ENCODE results near the gene SIRT4. TPM values are rescaled to one million over a fixed set of nuclear protein-coding genes. Genes with fewer than 3 reads are reported as not detected.
A peak's percentile ranks its signal among the peaks of the same experiment; 100 is the strongest.

Gene SIRT4
- total and polyA plus RNA-seq, 2 of the 13 experiments (the other 11 are each of a cell fraction or from before 2014, with no cell fraction given) = 3.4 to 5.8 TPM

DNA sequence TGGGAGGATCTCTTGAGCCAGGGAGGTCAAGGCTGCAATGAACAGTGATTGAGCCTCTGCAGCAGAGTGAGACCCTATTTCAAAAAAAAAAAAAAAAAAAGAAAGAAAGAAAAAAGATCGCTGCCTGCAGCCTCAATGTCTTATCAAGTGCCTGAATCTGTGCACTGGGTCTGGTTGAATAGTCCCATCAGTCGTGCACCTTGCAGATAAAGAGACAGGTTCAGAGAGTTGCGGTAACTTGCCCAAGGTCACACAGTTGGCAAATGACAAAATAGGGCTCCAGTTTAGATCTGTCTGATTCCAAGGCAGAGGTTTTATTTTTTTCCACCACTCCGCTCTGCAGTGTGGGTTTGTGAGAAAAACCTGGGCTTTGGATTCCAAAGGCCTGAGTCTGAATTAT, 26.1 kb downstream of the SIRT4 start:
- ATAC-seq (no peak), DNase-seq (ENCODE audit: low spot score) (no peak), FAIRE-seq (no peak)
- in situ Hi-C loops (cut with HindIII; ENCODE audit: extremely low pct_ligation_motif_present, low pct_unique_long_range_greater_than_20kb) = loop anchor here (10.0 kb wide), 1 partner anchor 107 kb away; the partner anchor contains the start of gene COX6A1
- no peaks in the 10 kb centered on the region for H3K79me2 ChIP-seq (ENCODE audit: insufficient read depth, low read length)
- no TSS peak for BruUV-seq (replicated peaks)
- ChIA-PET POLR2A (interaction anchor here (0.8 kb wide), 1 partner anchor 127 kb away, joined by 3 read pairs; the partner anchor contains the start of gene RPLP0), CTCF (ENCODE audit: low intra/inter-chr PET ratio, low total read pairs) (no interaction called here)
- H3K27me3 ChIP-seq (ENCODE audit: control insufficient read depth in 1 of 2, insufficient read depth in 2 of 2, low read length in 2 of 2) = peaks cover 0 to 2% of the 10 kb centered on the region in 2 experiments; a peak in 1 of 5 replicates
- no peak overlapping the region for H3K9ac ChIP-seq (ENCODE audit: insufficient read depth, low read depth, low read length)
- peak overlapping the region; percentile 54 for H3K4me2 ChIP-seq (ENCODE audit: low read depth, low read length)
- no peaks in the 10 kb centered on the region for H4K20me1 ChIP-seq (ENCODE audit: insufficient read depth, low read length)
- H3K27ac ChIP-seq (ENCODE audit: extremely low read length, insufficient read depth, low read length) = peak overlapping the region; percentile 40
- no peaks in the 10 kb centered on the region for H3K36me3 ChIP-seq (replicated peaks in 1 of 2; ENCODE audit: control insufficient read depth in 1 of 2, insufficient read depth in 2 of 2, low read length in 2 of 2)
- peaks cover 49% of the 10 kb centered on the region for H3K4me1 ChIP-seq (ENCODE audit: insufficient read depth, low read length)
- no peak overlapping the region for H2AFZ ChIP-seq (ENCODE audit: low read length)
- TF ChIP-seq, protein P1, sequence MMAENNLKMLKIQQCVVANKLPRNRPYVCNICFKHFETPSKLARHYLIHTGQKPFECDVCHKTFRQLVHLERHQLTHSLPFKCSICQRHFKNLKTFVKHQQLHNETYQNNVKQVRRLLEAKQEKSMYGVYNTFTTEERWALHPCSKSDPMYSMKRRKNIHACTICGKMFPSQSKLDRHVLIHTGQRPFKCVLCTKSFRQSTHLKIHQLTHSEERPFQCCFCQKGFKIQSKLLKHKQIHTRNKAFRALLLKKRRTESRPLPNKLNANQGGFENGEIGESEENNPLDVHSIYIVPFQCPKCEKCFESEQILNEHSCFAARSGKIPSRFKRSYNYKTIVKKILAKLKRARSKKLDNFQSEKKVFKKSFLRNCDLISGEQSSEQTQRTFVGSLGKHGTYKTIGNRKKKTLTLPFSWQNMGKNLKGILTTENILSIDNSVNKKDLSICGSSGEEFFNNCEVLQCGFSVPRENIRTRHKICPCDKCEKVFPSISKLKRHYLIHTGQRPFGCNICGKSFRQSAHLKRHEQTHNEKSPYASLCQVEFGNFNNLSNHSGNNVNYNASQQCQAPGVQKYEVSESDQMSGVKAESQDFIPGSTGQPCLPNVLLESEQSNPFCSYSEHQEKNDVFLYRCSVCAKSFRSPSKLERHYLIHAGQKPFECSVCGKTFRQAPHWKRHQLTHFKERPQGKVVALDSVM (CRISPR knock-in tag; IDR thresholded peaks at IDR 0.05) = peak; percentile 62; the same call in 1 of the 2 replicates
- TF ChIP-seq, protein P2, sequence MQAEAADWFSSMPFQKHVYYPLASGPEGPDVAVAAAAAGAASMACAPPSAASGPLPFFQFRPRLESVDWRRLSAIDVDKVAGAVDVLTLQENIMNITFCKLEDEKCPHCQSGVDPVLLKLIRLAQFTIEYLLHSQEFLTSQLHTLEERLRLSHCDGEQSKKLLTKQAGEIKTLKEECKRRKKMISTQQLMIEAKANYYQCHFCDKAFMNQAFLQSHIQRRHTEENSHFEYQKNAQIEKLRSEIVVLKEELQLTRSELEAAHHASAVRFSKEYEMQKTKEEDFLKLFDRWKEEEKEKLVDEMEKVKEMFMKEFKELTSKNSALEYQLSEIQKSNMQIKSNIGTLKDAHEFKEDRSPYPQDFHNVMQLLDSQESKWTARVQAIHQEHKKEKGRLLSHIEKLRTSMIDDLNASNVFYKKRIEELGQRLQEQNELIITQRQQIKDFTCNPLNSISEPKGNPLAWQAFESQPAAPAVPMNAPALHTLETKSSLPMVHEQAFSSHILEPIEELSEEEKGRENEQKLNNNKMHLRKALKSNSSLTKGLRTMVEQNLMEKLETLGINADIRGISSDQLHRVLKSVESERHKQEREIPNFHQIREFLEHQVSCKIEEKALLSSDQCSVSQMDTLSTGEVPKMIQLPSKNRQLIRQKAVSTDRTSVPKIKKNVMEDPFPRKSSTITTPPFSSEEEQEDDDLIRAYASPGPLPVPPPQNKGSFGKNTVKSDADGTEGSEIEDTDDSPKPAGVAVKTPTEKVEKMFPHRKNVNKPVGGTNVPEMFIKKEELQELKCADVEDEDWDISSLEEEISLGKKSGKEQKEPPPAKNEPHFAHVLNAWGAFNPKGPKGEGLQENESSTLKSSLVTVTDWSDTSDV (CRISPR knock-in tag; IDR thresholded peaks at IDR 0.05) = no peak
- TF ChIP-seq ZNF768 (CRISPR knock-in tag; IDR thresholded peaks at IDR 0.05) = peak; percentile 76; the same call in 1 of the 2 replicates
- H3K4me3 ChIP-seq (replicated peaks in 1 of 3; ENCODE audit: insufficient read depth in 1 of 3, low read depth in 2 of 3, low read length in 3 of 3) = no peak overlapping the region; a peak in 1 of 6 replicates
- no peaks in the 10 kb centered on the region for H3K9me3 ChIP-seq (ENCODE audit: low read length)
- 23% methylated on average over 4 of the region's 4 CpGs for WGBS (ENCODE audit: low lambda C conversion rate)
- intact Hi-C loops (cut with micrococcal nuclease; ENCODE audit: unreplicated experiment) = loop anchor here (5.0 to 10.0 kb wide), 2 partner anchors 39 to 107 kb away; partner anchors contain the start of genes COX6A1 and MSI1

All from HepG2 (cell line).